Hepatocyte (in vitro differentiated cells): ENCODE data around the gene IFFO2. TPM values are rescaled to one million over a fixed set of nuclear protein-coding genes. Genes with fewer than 3 reads are reported as not detected.
A peak's percentile ranks its signal among the peaks of the same experiment; 100 is the strongest.

ENCODE experiments used
- DNase-seq: peaks from one replicate; pipeline ENCODE4 v3.0.0-alpha.2; 2016; ENCODE audit warnings: low spot score
- H2AFZ ChIP-seq: fragments of 200-600 bp; sonication (generic); 2 replicates; pipeline ENCODE4 v1.6.0; 2016; ENCODE audit warnings: antibody characterized with exemption, mild to moderate bottlenecking
- H3K27ac ChIP-seq: fragments of 200-600 bp; sonication (generic); 2 replicates; pipeline ENCODE4 v1.5.1; 2016; ENCODE audit warnings: mild to moderate bottlenecking
- H3K27me3 ChIP-seq: fragments of 200-600 bp; sonication (generic); 2 replicates; pipeline ENCODE4 v1.6.1; 2016
- H3K36me3 ChIP-seq: fragments of 200-600 bp; sonication (generic); replicated peaks from 2 replicates; pipeline ENCODE4 v1.5.1; 2016; ENCODE audit warnings: low read depth; ENCODE audit not compliant: insufficient read depth
- H3K4me1 ChIP-seq: fragments of 200-600 bp; sonication (generic); 2 replicates; pipeline ENCODE4 v1.5.1; 2016; ENCODE audit warnings: mild to moderate bottlenecking, moderate library complexity; ENCODE audit not compliant: insufficient read depth
- H3K4me2 ChIP-seq: fragments of 200-600 bp; sonication (generic); 2 replicates; pipeline ENCODE4 v1.6.0; 2016
- H3K4me3 ChIP-seq: fragments of 200-600 bp; sonication (generic); 2 replicates; pipeline ENCODE4 v1.5.1; 2016; ENCODE audit warnings: mild to moderate bottlenecking
- H3K79me2 ChIP-seq: fragments of 200-600 bp; sonication (generic); 2 replicates; pipeline ENCODE4 v1.6.0; 2017; ENCODE audit warnings: mild to moderate bottlenecking
- H3K9me2 ChIP-seq: fragments of 200-600 bp; sonication (generic); replicated peaks from 2 replicates; pipeline ENCODE4 v1.6.0; 2017; ENCODE audit warnings: mild to moderate bottlenecking; ENCODE audit not compliant: insufficient read depth
- H3K9me3 ChIP-seq: fragments of 200-600 bp; sonication (generic); 2 replicates; pipeline ENCODE4 v1.5.1; 2016; ENCODE audit warnings: low read depth, mild to moderate bottlenecking
- H4K20me1 ChIP-seq: fragments of 200-600 bp; sonication (generic); 2 replicates; pipeline ENCODE4 v1.6.0; 2016; ENCODE audit warnings: mild to moderate bottlenecking; ENCODE audit not compliant: insufficient read depth, poor library complexity, severe bottlenecking
- EZH2 ChIP-seq: fragments of 200-600 bp; sonication (generic); IDR thresholded peaks from 2 replicates; pipeline ENCODE4 v1.6.1; 2016; ENCODE audit warnings: antibody characterized with exemption, mild to moderate bottlenecking, borderline replicate concordance
- EZH2phosphoT487 ChIP-seq: fragments of 200-600 bp; sonication (generic); IDR thresholded peaks from one replicate; pipeline ENCODE4 v1.6.1; 2018; ENCODE audit warnings: antibody characterized with exemption, mild to moderate bottlenecking, low read depth, moderate library complexity; ENCODE audit not compliant: unreplicated experiment, severe bottlenecking
- WGBS: methylation state at CpG from one replicate; pipeline ENCODE4 v1.1.6; 2016; ENCODE audit warnings: low lambda C conversion rate; ENCODE audit errors: missing lambda C conversion rate; 5-methylcytosine and 5-hydroxymethylcytosine counted together
- polyA plus RNA-seq: library from polyadenylated mRNA; unstranded; fragments of >200 nt; fragmentation: Nextera tagmentation; extraction: Ambion mirVana; gene quantifications from 2 replicates; pipeline ENCODE4 v1.2.1, GENCODE V29; 2016
- total RNA-seq: library from RNA; depleted of rRNA; stranded (reverse); fragments of >200 nt; gene quantifications from 2 replicates; pipeline ENCODE4 v1.2.3, GENCODE V29; 2014
- TF ChIP-seq, protein P1 (sequence below): fragments of 200-600 bp; sonication (generic); IDR thresholded peaks from 2 replicates; pipeline ENCODE4 v1.5.1; 2016; ENCODE audit warnings: antibody characterized with exemption, mild to moderate bottlenecking; ENCODE audit not compliant: poor library complexity

Gene IFFO2
- total and polyA plus RNA-seq, 2 experiments from 2014 or later: 0.85 to 7.2 TPM

DNA sequence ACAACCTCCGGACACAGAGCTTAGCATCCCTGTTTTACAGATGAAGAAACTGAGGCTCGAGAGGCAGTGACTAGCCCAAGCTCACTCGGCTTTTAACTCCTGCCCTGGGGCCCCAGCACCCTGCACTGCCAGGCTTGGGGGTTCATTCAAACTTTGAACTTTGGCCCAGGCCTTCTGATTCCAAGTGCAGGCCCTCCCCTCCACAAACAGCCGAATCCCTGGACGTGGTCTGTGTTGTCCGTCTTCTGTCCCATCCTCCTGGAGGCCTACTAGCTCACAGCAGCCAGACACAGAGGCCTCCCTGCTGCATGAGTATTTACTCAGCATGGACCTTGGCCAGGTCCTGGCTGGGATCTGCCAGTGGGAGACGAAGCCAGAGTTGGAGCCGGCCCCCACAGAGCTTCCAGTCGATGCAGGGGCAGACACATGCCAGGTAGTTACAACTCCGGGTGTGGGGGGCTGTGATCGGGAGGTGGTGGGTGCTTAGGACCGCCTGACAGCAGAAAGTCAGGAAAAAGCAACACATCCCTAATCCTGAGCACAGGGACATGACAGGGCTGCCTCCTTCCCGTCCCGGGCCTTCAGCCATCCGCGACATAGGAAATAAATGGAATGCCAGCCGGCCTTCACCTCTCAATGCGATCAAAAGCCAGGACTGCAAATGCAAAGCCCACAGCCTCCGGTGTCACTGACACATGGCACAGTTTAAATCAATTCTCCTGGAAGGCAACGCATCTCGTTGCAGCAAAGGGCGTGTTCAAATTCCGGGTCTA, 7.4 kb downstream of the IFFO2 start:
- Histone ChIP-seq H3K4me3 (no peak overlapping the region), H3K27ac (peak overlapping the region; percentile 91), H2AFZ (no peak overlapping the region), H3K27me3 (no peaks in the 10 kb centered on the region), H4K20me1 (no peaks in the 10 kb centered on the region), H3K4me1 (peaks cover 53% of the 10 kb centered on the region), H3K9me2 (no peaks in the 10 kb centered on the region), H3K9me3 (no peaks in the 10 kb centered on the region), H3K4me2 (peak overlapping the region; percentile 64), H3K79me2 (peaks cover 80% of the 10 kb centered on the region), H3K36me3 (no peaks in the 10 kb centered on the region)
- peak; percentile 74 for DNase-seq
- TF ChIP-seq EZH2: no peak
- TF ChIP-seq, protein P1, sequence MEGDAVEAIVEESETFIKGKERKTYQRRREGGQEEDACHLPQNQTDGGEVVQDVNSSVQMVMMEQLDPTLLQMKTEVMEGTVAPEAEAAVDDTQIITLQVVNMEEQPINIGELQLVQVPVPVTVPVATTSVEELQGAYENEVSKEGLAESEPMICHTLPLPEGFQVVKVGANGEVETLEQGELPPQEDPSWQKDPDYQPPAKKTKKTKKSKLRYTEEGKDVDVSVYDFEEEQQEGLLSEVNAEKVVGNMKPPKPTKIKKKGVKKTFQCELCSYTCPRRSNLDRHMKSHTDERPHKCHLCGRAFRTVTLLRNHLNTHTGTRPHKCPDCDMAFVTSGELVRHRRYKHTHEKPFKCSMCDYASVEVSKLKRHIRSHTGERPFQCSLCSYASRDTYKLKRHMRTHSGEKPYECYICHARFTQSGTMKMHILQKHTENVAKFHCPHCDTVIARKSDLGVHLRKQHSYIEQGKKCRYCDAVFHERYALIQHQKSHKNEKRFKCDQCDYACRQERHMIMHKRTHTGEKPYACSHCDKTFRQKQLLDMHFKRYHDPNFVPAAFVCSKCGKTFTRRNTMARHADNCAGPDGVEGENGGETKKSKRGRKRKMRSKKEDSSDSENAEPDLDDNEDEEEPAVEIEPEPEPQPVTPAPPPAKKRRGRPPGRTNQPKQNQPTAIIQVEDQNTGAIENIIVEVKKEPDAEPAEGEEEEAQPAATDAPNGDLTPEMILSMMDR: no peak
- WGBS: 50% methylated on average over 23 of the region's 23 CpGs

DNA sequence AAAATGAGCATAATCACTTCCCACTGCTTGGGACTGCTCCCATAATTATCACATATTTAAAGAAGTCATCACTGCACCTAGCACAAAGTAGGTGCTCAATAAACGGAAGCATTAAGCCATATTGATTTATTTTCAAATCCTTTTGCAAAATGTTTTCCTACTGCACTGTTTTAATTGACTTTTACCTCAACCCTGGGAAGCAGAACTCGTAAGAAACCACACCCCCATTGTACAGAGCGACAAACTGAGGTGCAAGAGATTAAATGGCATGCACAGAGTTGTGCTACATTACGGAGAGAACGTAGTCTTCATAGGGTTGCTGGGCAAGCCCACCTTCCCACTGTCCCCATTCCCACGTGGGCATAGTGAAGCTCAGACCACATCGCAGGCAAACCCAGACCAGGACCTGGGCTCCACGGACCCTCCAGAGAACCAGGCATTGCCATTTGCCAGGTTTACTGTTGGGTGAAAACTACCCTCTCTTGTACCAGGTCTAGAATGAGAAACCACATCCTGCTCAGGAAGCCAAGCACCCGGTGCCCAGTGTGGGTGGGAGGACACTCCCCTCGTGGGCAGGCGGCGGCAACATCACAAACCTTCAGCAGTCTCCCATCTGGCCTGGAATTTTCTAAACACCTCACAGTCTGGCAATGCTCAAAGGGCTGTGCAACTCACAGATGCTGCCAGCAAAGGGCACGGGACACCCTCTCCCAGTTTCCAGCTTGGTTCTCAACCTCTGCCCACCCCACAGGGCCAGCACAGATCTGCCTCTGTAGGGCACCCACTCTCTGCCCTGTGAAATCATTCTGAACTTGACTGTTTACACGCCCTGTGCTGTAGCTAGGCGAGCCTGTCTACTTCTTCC, 8.2 kb downstream of the IFFO2 start:
- DNase-seq: no peak
- WGBS: 75% methylated on average over 13 of the region's 15 CpGs
- H3K9me2 ChIP-seq: no peaks in the 10 kb centered on the region
- no peaks in the 10 kb centered on the region for H3K36me3 ChIP-seq
- TF ChIP-seq, protein P1: no peak
- TF ChIP-seq EZH2 (no peak), EZH2phosphoT487 (no peak)
- H2AFZ ChIP-seq: no peak overlapping the region
- peak overlapping the region; percentile 91 for H3K27ac ChIP-seq
- no peaks in the 10 kb centered on the region for H3K27me3 ChIP-seq
- no peak overlapping the region for H3K4me3 ChIP-seq
- H3K4me2 ChIP-seq: peak overlapping the region; percentile 64
- peaks cover 79% of the 10 kb centered on the region for H3K79me2 ChIP-seq
- H3K9me3 ChIP-seq: no peaks in the 10 kb centered on the region
- no peaks in the 10 kb centered on the region for H4K20me1 ChIP-seq
- peaks cover 53% of the 10 kb centered on the region for H3K4me1 ChIP-seq

GRCh38 chr1:18947570-18947969, 8.9 kb downstream of the IFFO2 start:
- no peak for TF ChIP-seq EZH2
- TF ChIP-seq, protein P1: no peak
- no peak for TF ChIP-seq EZH2phosphoT487
- Histone ChIP-seq H2AFZ (no peak overlapping the region), H4K20me1 (no peaks in the 10 kb centered on the region), H3K79me2 (peaks cover 78% of the 10 kb centered on the region), H3K9me3 (no peaks in the 10 kb centered on the region), H3K27me3 (no peaks in the 10 kb centered on the region), H3K36me3 (no peaks in the 10 kb centered on the region), H3K27ac (no peak overlapping the region), H3K4me3 (no peak overlapping the region), H3K4me2 (no peak overlapping the region), H3K9me2 (no peaks in the 10 kb centered on the region), H3K4me1 (peaks cover 53% of the 10 kb centered on the region)
- 89% methylated on average over 9 of the region's 9 CpGs for WGBS
- DNase-seq: no peak
